ENCODE data around the gene CDH18.

Gene CDH18

DNA sequence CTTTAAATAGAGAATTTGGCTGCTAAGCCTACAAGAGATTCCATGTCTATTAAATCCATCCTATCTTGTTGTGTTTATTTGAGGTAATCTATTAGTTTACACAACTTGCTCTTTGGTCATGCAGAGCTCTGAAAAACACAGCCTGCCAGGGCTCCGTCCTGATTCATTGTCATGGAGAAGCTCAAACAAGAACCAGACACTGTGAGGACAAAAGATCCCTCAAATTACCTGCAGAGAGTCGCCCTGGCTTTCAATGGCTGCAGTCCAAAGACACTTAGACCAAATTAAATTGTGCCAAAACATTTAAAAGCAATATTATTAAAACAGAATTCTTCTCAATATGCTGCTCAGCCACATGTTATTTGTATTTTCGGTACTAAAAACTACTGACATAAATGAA, 60.1 kb downstream of the CDH18 start:
- no peak for DNase-seq

DNA sequence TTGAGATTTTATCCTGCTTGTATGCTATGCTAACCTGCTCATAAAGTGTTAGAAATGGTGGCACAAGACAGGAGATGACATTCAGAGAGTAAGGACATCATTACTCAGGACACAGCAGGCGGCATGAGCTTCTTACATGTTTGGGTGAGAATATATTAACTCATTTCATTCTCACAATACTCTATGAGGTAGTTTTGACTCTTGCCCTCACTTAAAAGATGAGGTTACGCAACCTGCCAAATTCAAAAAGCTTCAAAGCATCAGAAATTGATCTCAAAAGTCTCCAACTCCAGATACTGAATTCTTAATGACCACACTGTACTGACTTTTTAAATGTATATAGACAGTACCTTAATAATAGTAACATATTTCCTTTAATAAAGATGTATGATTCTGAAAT, 60.8 kb downstream of the CDH18 start:
- no peak for DNase-seq

- no peak for DNase-seq
Measured at GRCh38 chr5:19923742-19924141, 64.3 kb downstream of the CDH18 start.

DNA sequence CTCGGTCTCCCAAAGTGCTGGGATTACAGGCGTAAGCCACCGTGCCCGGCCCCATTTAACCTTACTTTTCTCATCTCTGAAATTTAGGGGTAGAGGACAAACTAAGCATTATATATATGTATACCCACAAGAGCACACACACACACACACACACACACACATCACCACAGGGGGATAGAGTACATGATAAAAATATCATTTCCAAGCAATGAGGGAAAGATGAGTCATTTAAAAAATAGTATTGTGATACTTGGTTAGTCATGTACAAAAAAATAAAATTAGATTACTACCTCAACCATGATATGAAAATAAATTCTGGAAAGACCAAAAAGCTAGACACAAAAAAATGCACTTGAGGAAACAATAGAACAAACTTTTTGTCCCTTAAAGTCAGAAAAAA, 67.2 kb downstream of the CDH18 start:
- no peak for DNase-seq

DNA sequence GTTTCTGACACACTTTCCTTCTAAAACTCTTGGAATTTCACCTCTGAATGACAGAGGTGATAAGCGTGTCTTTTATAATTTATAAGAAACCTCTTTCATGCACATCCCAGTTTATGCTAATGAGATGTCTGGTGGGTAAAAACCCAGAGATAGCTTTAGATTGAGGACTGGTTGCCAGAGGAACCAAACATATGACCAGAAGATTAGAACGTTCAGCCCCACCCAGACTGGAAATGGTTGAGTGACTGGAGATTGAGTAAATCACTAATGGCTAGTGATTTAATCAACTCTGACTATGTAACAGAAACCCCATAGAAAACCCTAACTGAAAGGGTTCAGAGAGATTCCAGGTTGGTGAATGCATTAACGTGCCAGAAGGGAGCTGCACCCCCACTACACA, 69.2 kb downstream of the CDH18 start:
- no peak for DNase-seq

- no peak for DNase-seq
Measured at GRCh38 chr5:19917588-19918122, 70.3 kb downstream of the CDH18 start.

DNA sequence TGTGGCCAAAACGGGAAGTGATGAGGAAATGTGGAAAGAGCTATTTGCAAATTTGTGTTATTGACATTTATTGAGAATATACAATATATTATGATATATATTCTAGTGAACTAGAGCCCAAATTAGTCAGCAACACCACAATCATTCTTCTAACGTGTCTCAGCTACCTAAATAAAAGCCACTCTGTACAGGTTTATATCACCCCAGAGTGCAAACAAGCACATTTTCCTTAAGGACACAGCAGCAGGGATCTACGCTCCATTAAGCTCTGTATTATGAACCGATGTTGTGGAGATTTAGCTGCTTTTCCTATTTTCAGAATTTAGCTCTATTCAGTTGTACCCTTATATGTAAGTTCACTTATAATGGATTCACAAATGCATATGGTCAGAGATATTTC, 77.9 kb downstream of the CDH18 start:
- no peak for DNase-seq

DNA sequence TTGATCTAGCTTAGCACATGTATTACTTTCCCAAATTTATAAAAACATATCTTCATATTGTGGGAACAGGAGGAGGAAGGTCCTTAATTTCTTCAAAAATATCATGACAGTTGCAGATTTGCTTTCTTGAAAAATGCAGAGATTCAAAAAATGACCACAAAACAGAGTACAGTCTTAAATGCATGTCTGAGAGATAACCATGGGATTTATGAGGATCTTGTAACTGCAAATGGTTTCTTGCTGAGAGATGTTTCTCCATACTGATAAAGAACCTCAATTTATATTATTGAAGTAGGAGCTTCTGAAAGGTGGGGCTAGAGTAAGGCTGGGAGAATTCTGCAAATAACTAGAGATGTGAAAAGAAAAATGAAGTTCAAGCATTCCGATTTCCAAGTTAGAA, 83.2 kb downstream of the CDH18 start:
- no peak for DNase-seq

- DNase-seq, result no peak
Measured at GRCh38 chr5:19903611-19904010, 84.4 kb downstream of the CDH18 start.

DNA sequence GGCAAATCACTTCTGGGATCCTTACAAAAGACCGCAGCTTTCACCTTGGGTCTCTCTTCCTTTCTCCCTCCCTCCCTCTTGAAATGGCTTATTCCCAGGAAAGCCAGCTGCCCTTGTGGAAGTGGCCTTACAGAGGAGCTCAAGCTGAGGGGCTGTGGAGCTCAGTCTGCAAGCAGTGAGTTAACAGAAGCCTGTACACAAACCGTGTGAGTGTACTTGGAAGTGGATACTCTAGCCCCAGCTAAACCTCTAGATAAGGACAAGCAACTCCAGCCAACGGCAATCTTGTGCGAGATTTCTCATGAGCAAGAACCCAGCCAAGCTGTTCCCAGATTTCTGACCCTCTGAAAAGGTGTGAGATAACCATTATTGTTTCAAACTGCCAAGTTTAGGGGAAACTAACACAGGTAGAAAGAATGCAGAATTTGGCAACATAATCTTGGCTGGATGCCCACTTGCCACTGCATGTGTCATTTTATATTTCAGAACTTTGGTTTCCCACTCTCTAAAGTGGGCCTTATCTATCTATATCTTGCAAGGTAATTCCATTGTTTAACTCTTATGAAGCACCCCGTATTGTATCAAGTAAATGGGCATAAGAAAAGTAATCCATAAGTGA, 85.6 kb downstream of the CDH18 start:
- DNase-seq, result no peak

- DNase-seq, result no peak
Measured at GRCh38 chr5:19900269-19900668, 87.7 kb downstream of the CDH18 start.

DNA sequence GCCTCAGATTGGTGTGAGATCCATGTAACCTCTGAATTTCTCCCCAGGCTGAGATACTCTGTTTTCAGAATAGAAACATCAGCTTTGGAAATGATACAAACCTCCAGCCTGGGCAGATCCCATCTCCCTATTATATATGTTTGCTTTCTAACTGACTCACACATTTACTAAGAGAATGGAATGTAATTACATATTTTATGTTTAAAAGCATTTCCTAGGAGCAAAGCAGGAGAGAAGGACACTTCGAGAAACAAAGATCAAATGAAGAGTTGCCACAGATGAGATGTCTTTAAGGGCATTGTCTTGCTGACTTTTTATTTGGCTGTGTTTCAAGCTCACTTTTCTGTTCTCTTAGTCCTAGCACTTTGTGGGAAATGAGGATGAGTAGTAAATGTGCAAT, 96.3 kb downstream of the CDH18 start:
- no peak for DNase-seq

- DNase-seq, result no peak
Measured at GRCh38 chr5:19886123-19886917, 101.7 kb downstream of the CDH18 start.

DNA sequence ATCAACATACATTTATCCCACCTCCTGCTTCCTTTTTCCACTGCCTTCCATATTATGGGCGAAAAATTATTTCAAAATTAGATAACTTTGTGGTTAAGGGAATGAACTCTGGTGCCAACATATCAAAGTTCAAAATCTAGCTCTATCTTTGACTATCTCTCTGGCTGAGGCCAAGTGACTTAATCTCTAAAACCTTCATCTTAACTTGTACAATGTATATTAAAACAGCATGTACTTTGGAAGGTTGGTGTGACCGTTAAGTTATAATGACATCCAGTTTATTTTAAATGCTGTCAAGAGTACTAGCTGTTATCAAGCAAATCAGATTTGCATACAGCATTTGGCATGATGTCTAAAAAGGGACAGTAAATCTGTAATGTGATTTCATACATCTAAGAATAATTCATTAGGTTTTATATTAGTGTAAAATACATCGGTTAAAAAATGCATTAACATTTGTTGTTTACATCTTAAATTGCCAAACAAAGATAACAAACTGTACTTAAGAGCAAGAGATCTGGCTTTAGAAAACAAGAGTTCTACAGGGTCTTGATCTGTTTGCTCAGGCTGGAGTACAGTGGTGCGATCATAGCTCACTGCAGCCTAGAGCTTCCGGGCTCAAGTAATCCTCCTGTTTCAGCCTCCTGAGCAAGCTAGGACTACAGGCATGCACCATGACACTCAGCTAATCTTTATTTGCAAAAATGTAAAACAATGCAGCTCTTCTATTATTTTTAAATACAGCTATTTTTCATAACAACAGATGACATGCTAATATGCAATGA, 102.8 kb downstream of the CDH18 start:
- no peak for DNase-seq

DNA sequence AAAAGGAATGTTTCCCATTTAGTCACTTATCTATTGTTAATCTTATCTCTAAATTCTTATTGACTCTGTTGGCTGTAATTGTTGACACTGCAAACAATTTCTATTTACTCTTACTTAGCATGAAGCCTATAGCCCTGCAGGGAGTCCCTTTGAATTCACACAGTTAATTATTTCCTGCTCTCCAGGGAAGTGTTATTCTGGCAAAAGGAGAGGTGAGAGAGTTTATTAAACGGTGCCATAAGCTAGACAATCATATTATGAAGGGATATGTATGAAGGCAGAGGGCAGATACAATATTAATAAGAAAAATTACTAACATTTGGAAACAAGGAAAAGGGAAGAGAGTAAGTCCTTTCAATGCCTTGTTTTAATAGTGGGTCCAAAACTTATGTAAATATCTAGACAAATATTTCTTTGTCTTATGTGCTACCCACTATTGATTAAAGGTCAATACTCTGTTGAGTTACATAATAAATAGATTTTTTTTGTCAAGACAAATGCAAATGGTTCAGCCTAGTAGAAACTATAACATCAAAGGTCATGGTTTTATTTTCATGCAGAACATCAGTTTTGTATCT, 107.1 kb downstream of the CDH18 start:
- no peak for DNase-seq

DNA sequence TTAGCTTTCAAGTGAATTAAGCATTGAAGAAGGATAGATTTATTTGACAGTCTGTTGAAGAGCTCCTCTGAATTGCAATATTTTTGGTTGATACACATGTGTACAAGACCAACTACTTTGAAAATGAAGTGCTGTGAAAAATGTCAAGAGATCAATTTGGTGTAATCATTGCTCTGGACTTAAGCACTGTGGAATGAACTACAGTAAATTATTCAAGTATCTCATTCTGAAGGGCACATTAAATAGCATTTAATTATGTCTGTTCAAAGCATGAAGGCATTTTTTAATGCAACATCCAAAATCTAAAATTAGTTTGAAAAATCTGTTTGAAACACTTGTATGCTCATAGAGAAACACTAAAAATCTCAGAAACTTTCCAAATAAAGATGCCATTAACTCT, 107.5 kb downstream of the CDH18 start:
- DNase-seq, result no peak

DNA sequence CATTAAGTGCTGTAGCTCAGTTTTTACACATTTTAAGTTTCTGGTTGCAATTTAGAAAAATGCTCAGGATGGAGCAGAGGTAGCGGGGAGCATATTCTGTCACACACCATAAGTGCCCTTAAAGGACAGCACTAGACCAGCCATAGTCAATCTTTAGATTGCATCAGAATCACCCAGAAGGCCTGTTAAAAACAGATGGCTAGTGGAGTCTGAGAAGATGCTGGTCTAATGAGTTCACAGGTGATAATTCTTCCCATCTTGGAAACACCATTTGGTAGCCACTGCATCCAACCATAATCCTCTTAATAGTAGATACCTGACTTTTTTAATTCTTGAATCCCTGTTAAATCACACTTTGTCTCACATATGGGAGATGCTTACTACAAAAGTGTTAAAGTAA, 113.2 kb downstream of the CDH18 start:
- DNase-seq, result no peak

DNA sequence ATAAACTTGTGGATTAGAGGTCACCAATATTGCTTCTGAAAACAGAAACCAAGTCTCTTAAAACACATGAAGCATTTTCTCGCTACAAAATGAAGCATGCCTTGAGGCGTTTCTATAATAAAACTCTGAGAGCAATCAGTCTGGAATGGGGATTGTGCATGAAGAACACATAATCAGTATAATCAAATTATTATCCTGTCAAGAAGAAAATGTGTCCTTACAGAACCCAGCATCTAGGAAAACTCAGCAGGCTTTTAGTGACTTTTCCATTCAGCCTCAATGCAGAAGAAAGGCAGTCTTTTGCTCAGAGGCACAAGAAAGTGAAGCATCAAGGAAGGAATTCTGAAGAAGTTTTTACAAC, 121.9 kb downstream of the CDH18 start:
- DNase-seq, result no peak

- no peak for DNase-seq
Measured at GRCh38 chr5:19865336-19866089, 122.5 kb downstream of the CDH18 start.

DNA sequence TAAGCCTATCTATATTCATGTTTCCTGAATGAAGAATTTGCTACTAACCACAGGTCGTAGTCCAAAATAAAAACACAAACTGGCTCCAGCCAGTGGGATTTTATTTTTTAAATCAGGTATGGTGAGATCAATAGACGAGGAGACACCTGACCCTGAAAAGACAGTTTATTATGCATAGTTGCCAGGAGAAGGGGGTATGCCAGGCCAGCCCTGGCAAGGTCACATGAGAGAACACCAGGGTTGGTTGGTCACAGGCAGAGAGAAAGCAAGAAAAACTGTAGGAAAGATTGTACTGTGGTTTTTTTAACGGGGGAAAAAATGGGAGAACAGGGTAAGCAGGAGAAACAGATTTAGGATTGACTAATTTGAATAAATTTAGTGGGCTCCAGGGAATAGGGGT, 125.3 kb downstream of the CDH18 start:
- no peak for DNase-seq

DNA sequence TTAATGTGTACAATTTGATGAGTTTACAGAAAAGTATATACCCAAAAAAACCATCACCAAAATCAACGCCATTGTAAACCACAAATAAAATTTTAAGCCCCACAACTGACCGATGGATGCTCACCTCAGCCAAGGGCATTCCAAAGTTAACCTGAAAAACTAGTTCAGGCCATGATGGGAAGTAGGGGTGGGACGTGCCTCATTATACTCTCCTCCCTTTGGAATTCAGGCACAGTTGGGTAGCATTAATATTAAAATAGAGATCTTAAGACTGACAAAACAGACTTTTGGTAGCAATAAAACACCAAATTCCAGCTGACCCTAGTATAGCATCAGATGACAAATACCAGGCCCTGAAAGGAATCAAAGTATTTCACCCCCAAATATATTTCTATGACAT, 129.0 kb downstream of the CDH18 start:
- no peak for DNase-seq

DNA sequence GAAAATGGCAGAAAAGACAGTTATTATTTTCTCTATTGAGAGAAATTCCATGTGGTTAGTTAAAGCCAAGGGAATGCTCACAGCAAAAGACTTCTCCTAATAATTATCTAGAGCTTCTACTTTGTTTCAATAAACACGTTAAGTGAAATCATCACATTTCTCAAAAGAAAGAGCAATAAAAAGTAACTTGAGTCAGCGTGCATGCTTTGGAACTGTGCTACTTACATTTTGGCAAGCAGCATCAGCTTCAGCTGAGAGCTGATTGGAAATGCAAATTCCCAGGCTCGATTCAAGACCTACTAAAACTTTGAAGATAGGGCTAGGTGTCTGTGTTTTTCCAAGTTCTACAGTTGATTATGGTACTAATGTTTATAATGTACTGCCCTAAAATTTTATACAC, 132.1 kb downstream of the CDH18 start:
- DNase-seq, result no peak

DNA sequence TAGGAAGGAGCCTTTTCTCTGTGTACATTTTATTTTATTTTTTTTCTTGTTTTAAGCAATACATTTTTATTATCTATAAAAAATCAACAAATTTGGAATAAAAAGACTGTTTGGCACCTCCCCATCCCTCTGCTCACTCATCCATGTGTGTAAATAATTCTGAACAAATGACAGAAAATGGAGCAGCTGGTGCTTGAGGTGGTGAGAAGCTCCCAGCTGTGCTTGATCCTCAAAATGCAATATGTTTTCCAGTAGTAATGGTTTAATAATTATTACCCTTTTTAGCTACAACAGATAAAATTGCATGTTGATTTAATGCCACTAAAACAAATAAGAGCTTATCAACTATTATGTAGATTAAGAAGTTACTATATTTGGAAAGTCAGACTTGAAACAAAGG, 132.5 kb downstream of the CDH18 start:
- DNase-seq, result no peak
